PC-3 (cell line): ENCODE measurements around the gene DCLRE1B.

Source experiments
- EZH2 ChIP-seq: fragments of 300-600 bp; sonication (generic); IDR thresholded peaks from one replicate; pipeline ENCODE4 v1.6.1; 2017; ENCODE audit warnings: antibody characterized with exemption, mild to moderate bottlenecking, low read length; ENCODE audit not compliant: unreplicated experiment
- TF ChIP-seq, protein P1 (sequence below): fragments of 300-600 bp; sonication (generic); conservative IDR thresholded peaks from 2 replicates; pipeline ENCODE4 v1.5.1; 2017; ENCODE audit warnings: antibody characterized with exemption, low read depth, mild to moderate bottlenecking, low read length

DNA sequence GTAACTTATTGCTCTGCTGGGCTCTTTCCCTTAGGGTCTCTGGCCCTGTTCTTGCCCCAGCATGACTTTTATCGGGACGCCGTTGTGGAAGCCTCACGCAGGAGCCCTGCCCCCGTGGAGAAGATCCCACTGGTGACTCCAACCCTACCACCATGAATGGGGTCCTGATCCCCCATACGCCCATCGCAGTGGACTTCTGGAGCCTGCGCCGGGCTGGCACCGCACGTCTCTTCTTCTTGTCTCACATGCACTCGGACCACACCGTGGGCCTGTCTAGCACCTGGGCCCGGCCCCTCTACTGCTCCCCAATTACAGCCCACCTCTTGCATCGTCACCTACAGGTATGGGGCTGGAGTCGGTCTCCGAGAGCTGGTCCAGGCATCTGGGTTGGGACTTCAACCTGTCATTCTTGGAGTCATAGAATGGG is 322 bp downstream of the DCLRE1B start:
- TF ChIP-seq, protein P1, sequence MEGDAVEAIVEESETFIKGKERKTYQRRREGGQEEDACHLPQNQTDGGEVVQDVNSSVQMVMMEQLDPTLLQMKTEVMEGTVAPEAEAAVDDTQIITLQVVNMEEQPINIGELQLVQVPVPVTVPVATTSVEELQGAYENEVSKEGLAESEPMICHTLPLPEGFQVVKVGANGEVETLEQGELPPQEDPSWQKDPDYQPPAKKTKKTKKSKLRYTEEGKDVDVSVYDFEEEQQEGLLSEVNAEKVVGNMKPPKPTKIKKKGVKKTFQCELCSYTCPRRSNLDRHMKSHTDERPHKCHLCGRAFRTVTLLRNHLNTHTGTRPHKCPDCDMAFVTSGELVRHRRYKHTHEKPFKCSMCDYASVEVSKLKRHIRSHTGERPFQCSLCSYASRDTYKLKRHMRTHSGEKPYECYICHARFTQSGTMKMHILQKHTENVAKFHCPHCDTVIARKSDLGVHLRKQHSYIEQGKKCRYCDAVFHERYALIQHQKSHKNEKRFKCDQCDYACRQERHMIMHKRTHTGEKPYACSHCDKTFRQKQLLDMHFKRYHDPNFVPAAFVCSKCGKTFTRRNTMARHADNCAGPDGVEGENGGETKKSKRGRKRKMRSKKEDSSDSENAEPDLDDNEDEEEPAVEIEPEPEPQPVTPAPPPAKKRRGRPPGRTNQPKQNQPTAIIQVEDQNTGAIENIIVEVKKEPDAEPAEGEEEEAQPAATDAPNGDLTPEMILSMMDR = no peak
- no peak for TF ChIP-seq EZH2
